ENCODE results near the gene RASL11B. TPM values are rescaled to one million over a fixed set of nuclear protein-coding genes. Genes with fewer than 3 reads are reported as not detected.

The RASL11B gene
- total RNA-seq, 4 donors from 2014 or later = 0.62 to 8.8 (median 2.6) TPM

- Histone ChIP-seq H3K27me3 (no peaks in the 10 kb centered on the region), H3K4me1 (peaks cover 0 to 30% (median 2%) of the 10 kb centered on the region in 3 donors), H3K36me3 (peaks cover 0 to 5% of the 10 kb centered on the region in 2 donors), H3K4me3 (no peak overlapping the region), H3K9me3 (no peaks in the 10 kb centered on the region), H3K27ac (no peak overlapping the region)
- 93 to 97% methylated on average over 3 to 4 of the region's 4 CpGs for WGBS, 2 donors (ENCODE audit: low coverage in 1 of 2)
- TF ChIP-seq POLR2A (IDR thresholded peaks at IDR 0.05) (no peak), EP300 (IDR thresholded peaks at IDR 0.05) (no peak), CTCF (IDR thresholded peaks at IDR 0.05) (no peak), POLR2AphosphoS5 (IDR thresholded peaks at IDR 0.05) (no peak)
- ATAC-seq = no peak
Observed at GRCh38 chr4:52870225-52870624, 8.1 kb downstream of the RASL11B start.

GRCh38 chr4:52873191-52873590 is 11.1 kb downstream of the RASL11B start:
- TF ChIP-seq EP300 (IDR thresholded peaks at IDR 0.05) (no peak), POLR2A (IDR thresholded peaks at IDR 0.05) (no peak), CTCF (IDR thresholded peaks at IDR 0.05) (no peak), POLR2AphosphoS5 (IDR thresholded peaks at IDR 0.05) (no peak)
- Histone ChIP-seq H3K4me1 (peaks cover 0 to 22% (median 2%) of the 10 kb centered on the region in 3 donors), H3K27me3 (no peaks in the 10 kb centered on the region), H3K27ac (no peak overlapping the region), H3K4me3 (no peak overlapping the region), H3K36me3 (peaks cover 0 to 5% of the 10 kb centered on the region in 2 donors), H3K9me3 (no peaks in the 10 kb centered on the region)
- WGBS, 2 donors (ENCODE audit: low coverage in 1 of 2) = 80 to 100% methylated on average over 1 of the region's 1 CpG
- ATAC-seq = no peak

- H3K4me3 ChIP-seq = no peak overlapping the region
- peaks cover 0 to 5% of the 10 kb centered on the region in 2 donors for H3K36me3 ChIP-seq
- TF ChIP-seq CTCF (IDR thresholded peaks at IDR 0.05) (no peak), POLR2A (IDR thresholded peaks at IDR 0.05) (no peak), EP300 (IDR thresholded peaks at IDR 0.05) (no peak), POLR2AphosphoS5 (IDR thresholded peaks at IDR 0.05) (no peak)
- no peaks in the 10 kb centered on the region for H3K9me3 ChIP-seq
- H3K4me1 ChIP-seq = peaks cover 0 to 15% (median 2%) of the 10 kb centered on the region in 3 donors
- no peaks in the 10 kb centered on the region for H3K27me3 ChIP-seq
- no peak overlapping the region for H3K27ac ChIP-seq
- 90 to 100% methylated on average over 3 to 9 of the region's 10 CpGs for WGBS, 2 donors (ENCODE audit: low coverage in 1 of 2)
- ATAC-seq = no peak
Observed at GRCh38 chr4:52873861-52874343, 11.8 kb downstream of the RASL11B start.

GRCh38 chr4:52874948-52875347 is 12.8 kb downstream of the RASL11B start:
- H3K36me3 ChIP-seq = peaks cover 0 to 5% of the 10 kb centered on the region in 2 donors
- H3K4me3 ChIP-seq = no peak overlapping the region
- 88 to 94% methylated on average over 4 to 5 of the region's 5 CpGs for WGBS, 2 donors (ENCODE audit: low coverage in 1 of 2)
- peaks cover 0 to 5% (median 0%) of the 10 kb centered on the region in 3 donors for H3K4me1 ChIP-seq
- H3K9me3 ChIP-seq = no peaks in the 10 kb centered on the region
- no peak for ATAC-seq
- H3K27me3 ChIP-seq = no peaks in the 10 kb centered on the region
- TF ChIP-seq POLR2AphosphoS5 (IDR thresholded peaks at IDR 0.05) (no peak), CTCF (IDR thresholded peaks at IDR 0.05) (no peak), EP300 (IDR thresholded peaks at IDR 0.05) (no peak), POLR2A (IDR thresholded peaks at IDR 0.05) (no peak)
- H3K27ac ChIP-seq = no peak overlapping the region

- ATAC-seq = no peak
- TF ChIP-seq POLR2AphosphoS5 (IDR thresholded peaks at IDR 0.05) = no peak
- no peak for TF ChIP-seq CTCF (IDR thresholded peaks at IDR 0.05)
- no peak for TF ChIP-seq EP300 (IDR thresholded peaks at IDR 0.05)
- no peak for TF ChIP-seq POLR2A (IDR thresholded peaks at IDR 0.05)
- Histone ChIP-seq H3K4me3 (no peak overlapping the region), H3K27me3 (no peaks in the 10 kb centered on the region), H3K9me3 (no peaks in the 10 kb centered on the region), H3K4me1 (no peaks in the 10 kb centered on the region), H3K36me3 (peaks cover 0 to 5% of the 10 kb centered on the region in 2 donors), H3K27ac (no peak overlapping the region)
- WGBS, 2 donors (ENCODE audit: low coverage in 1 of 2) = 86 to 100% methylated on average over 1 to 4 of the region's 4 CpGs
Observed at GRCh38 chr4:52876069-52876468, 14.0 kb downstream of the RASL11B start.

All from gastroesophageal sphincter (tissue), 4 donors.